Heart left ventricle (tissue), 13 donors: ENCODE data around the gene SSH2.

Experiments used
- POLR2A ChIP-seq, 2 donors: fragments of 450-650 bp; IDR thresholded peaks; one replicate each; pipeline ENCODE4 v1.6.1; 2017; ENCODE audit warnings: antibody characterized with exemption in 2 of 2, mild to moderate bottlenecking in 2 of 2, moderate library complexity in 2 of 2
- TF ChIP-seq, protein P1 (sequence below), 12 donors: fragments of 200-600 bp; sonication (generic) in 4 of 12; IDR thresholded peaks; one replicate each; pipeline versions ENCODE4 v1.5.0 to v1.8.0; 2018 to 2022; ENCODE audit warnings: antibody characterized with exemption in 12 of 12, mild to moderate bottlenecking in 5 of 12
- donor health status: ischemic (EF 13 %, LVEDD 7.1; RV severe dilation, severe dysfunction).
- donor health status: DM: no; HTN: yes; CAD: no.
- donor health status: DM: no; HTN: no; CAD: no.
- donor health status: ischemic (EF 25% LVEDD 6.9; RV normal size, moderate dysfunction).
- donor health status: ischemic (EF 25% LVEDD 5.7; RV mildly dilated, moderate dysfunction).
- donor health status: ischemic (EF 35%, LVEDD 5.7; RV mildly dilated, moderate dysfunction).
- donor health status: nonischemic (EF 11% LVEDD 7.7; RV severe dilation, severe dysfunction).
- donor health status: DM: yes; HTN: yes; CAD: no.
- donor health status: PGD.
- donor health status: ischemic (EF 29% LVEDD 5.4; RV normal size, mild dysfunction).
- donor health status: nonischemic (EF 23%, LVEDD 6.1; RV moderate dilation, normal function).

DNA sequence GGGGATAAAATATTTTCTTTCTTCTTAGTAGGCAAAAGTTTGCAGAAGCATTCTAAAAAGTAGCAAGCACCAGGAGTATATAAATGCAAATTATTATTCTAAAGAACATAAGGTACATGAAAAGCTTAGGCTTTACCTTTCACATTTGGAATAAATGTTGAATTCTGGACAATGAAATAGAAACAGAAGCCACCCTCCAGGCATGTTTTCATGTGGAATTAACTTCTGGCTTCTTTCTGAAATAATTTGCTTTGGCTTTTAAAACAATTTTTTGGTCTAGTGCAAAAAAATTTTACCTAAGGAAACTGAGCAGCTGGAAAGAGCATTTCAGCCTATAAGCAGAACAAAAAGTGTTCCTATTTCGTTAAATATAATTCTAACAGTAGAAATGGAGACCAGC, 197.8 kb downstream of the SSH2 start:
- no peak for TF ChIP-seq POLR2A (IDR thresholded peaks at IDR 0.05)
- TF ChIP-seq, protein P1, sequence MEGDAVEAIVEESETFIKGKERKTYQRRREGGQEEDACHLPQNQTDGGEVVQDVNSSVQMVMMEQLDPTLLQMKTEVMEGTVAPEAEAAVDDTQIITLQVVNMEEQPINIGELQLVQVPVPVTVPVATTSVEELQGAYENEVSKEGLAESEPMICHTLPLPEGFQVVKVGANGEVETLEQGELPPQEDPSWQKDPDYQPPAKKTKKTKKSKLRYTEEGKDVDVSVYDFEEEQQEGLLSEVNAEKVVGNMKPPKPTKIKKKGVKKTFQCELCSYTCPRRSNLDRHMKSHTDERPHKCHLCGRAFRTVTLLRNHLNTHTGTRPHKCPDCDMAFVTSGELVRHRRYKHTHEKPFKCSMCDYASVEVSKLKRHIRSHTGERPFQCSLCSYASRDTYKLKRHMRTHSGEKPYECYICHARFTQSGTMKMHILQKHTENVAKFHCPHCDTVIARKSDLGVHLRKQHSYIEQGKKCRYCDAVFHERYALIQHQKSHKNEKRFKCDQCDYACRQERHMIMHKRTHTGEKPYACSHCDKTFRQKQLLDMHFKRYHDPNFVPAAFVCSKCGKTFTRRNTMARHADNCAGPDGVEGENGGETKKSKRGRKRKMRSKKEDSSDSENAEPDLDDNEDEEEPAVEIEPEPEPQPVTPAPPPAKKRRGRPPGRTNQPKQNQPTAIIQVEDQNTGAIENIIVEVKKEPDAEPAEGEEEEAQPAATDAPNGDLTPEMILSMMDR (IDR thresholded peaks at IDR 0.05): no peak
